Central memory CD4-positive, alpha-beta T cell (primary cell): ENCODE measurements around the gene NCAM1.

Source experiments
- DNase-seq: peaks from one replicate; pipeline ENCODE4 v3.0.0; 2022

NCAM1 gene

DNA sequence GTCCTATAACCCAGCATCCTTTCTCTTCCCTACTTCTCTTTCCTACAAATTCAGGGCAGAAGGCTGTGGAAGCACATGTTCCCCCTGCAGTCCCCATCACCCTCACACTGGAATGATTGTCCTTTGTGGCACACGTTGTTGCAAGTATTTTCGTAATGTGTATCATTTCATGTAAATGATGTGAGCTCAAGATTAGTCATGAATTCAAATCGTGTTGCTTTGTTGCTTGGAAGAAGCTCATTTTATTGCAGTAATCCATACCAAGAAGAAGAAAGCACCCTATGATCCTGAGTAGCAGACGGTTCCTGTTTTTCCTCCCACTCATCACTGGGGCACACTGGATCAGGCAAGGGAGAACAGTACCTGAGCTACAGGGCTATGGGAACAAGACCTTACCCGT is 173.4 kb downstream of the NCAM1 start:
- no peak for DNase-seq

DNA sequence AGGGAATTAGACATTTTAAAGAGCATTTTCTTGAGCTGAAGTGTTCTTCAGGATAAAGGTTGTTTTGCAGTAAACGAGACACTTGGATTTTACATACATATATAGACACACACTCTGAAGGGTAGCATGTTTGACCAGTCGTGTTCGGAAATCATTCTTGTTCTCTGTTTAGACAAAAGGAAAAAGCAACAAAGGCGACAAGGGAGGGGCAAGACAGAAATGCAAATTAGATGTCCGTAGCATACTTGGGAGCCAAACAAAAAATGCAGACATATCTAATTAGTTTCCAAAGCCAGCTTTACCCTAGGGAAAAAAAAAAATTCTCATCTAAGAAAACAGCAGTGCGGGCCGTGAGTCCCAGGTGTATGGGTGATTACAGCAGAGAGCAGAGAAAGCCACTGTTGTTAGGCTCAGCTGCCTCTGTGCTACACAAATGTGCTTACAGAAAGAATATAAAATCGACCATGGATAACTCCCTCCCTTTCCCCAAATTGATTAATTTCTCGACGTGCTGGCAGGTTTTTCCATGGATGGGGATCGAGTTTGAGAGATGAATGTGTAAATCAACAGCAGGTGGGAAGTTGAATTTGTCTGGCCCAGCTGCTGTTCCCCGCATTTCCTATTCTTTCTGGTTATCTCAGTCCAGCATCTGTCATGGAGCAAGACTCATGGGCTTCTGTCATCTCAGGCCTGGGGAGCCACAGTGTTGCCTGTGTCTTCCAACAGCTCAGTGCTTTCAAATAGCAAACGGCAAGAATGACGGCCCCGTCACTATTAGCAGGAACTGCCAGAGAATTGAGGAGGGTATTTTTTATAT is 176.7 kb downstream of the NCAM1 start:
- DNase-seq, result no peak

DNA sequence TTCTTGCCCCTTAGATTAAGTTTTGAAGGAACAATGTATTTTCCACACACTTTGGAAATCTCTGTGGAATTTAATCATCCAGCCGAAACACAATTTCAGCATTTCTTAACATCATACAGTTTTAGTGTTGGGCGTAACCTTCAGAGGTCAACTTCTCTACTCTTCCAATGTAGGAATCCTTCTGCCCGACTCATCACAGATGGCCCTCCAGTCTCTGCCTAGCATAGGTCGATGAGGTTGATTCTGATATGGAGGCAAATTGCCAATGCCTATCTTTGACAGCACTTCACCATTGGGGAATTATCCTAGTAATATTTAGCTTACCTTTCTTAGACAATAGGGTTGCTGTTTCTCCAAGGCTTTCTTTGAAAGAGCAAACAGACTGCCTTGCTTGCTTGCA is 177.5 kb downstream of the NCAM1 start:
- no peak for DNase-seq

DNA sequence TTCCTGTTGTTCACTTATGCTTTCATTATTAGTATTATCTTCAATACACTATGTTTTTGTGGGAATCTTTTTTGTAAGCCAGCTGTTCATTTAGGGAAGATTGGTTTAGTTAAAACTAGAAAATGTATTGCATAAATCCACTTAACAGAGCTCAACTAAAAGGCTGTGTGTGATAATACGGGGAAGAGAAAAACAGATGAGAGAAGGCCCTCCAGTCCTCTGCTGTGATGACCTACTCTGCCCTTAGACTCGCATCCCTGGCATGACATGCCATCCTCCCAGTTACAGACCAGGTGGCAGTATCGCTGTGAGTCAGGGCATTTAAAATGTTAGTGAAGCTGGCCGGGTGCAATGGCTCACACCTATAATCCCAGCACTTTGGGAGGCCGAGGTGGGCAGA is 179.8 kb downstream of the NCAM1 start:
- no peak for DNase-seq

DNA sequence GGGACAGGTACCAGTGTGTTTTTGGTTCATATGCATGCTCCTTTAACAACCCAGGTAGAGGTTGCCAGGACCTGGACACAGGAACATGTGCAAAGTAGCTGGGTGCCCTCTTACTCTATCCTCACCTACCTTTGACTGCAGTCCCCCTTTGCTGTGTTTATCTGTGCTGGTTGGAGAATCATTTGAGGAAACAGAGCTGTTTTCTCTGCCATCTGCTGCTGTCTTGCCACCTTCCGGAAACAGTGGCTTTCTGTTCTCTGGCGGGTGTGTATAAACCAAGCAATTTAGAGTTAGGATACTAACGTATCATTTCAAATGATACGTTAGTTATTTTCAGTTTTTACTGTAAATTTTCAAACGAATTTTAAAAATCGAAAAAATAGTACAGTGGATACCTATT is 181.3 kb downstream of the NCAM1 start:
- no peak for DNase-seq

DNA sequence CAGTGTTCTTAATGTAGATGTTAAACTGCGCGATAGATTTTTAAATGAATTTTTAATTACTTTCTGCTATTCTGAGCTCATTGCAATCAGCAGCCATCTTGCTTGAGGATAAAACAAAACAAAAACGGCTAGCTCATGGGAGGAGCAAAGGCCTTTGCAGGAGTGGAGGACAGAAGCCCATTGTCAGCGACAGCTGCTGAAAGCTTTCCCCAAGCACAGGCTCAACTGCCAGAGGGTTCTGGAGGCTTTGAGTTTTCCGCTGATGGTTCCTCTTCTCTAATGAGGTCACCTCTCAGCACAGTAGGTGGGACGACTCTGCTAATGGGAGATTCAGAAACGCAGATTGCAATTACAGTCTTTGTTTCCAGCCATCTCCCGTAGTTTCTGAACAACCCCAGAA is 186.0 kb downstream of the NCAM1 start:
- no peak for DNase-seq

DNA sequence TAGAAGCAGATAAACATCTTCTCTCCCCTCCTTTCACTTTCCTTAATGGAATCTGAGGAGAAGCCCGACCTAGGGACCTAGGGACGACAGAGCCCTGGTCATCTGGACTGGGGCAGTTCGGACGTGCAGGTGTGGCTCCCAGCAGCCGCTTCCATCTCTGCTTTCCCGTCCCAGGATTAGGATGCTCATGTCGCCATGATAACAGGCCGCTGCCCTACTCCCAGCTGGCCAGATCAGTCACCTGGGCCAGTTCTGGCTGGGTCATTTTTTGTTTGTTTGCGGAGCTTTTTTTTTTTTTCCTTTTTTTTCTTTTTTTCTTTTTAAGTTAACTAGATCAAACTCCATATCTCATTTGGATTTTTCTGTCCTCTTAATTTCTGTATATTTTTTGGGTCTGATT is 186.9 kb downstream of the NCAM1 start:
- no peak for DNase-seq

DNA sequence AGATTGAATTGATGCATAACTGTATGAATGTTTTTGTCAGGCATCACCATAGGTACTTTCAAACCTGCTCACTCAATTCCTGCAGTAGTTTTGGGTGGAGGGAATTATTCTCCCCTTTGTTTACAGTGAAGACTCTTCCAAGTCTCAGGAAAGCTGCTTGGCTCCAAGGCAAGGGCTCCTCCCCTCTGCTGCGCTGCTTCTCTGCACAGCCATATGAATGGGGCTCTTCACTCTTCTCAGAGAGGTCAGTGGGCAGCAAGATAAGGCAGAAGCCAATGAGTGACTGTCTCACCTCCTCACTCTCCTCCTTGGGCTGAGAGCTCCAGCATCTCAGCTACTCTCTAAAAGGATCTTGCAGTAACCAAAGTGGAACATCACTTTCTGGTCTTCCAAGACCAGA is 187.4 kb downstream of the NCAM1 start:
- no peak for DNase-seq

DNA sequence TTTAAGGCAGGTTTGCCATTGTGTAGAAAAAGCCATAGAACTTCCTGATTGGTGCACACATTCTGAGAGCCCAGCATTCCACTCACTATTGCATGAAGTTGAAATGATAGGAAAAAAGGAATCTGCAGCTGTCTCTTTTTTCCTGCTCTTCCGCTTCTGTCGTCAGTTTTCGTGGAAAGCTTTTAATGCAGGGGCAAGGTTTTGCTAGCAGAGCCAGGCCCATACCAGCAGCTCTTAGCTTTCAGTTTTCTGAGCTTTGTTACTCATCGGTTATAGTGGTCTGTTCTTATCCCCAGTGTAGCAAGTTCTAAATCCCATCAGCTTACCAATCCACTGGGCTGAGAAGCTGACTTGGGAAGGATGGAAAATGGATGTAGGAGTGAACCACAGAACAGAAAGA is 190.3 kb downstream of the NCAM1 start:
- DNase-seq, result no peak

DNA sequence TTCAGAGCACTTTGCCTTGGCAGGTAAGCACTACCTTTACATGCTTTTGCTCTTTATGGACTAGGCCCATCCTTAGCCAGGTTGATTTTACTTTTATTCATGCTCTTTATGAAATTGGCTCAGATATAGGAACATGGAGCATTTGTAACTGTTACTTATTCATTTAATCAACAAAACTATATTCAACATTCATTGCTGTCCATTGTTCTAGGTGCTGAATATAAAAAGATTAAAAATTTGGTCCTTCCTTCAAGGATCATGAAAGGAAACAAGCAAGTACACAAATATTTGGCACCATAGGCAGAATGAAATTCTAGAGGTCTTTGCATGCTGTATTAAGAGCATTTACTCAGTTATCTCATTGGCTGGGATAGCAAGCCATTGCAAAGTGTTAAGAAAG is 191.3 kb downstream of the NCAM1 start:
- DNase-seq, result no peak

DNA sequence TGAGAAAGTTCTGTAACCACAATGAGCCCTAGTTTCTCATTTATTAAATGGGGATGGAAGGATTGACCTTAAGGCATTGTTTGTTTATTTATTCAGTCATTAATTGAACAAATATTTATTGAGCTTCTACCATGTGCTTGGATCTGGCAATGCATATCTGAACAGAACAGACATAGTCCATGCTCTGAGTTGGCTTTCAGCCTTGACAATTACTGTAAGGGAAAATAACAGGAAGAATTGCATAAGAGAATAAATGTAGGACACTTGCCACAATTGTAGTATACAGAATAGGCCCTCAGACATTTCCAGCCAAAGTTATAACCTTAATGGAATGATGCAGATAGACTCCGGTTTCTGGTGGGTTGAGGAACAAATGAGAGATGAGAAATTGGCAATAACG is 192.6 kb downstream of the NCAM1 start:
- DNase-seq, result no peak

DNA sequence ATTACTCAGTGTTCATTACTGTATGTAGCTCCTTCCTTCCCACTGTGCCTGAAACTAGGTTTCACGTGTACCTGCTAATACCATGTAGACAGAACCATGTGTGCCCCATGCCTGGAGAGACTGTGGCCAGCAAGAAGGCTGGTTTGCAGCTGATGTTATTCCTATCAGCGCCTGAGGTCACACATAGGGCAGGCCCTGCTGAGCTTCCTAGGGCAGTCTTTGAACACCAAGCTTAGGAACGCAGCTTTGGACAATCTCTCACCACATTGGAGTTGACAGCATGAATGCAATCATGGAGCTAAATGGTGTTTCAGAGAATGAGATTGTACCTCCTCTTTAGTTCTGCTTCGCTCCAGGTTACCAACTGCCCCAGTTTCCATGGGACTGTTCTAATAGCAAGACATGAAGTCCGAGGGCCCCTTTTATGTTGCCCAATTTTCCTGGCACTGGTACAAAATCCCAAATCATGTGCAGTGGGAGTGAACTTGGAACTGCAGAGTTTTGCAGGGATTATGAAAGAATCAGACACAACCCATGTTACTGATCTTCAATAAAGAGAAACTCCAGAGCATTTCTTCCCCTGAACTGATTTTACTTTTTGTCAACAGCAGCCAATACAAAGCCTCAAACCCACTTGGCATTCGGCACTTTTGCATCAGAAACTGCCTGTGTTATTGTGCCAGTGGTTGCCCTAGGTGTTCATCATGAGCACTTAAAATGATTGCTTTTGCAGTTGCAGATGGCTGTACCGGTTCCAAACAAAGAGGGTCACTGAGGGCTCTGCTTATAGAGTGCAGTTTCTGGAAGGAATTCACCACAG is 199.0 kb downstream of the NCAM1 start:
- no peak for DNase-seq

DNA sequence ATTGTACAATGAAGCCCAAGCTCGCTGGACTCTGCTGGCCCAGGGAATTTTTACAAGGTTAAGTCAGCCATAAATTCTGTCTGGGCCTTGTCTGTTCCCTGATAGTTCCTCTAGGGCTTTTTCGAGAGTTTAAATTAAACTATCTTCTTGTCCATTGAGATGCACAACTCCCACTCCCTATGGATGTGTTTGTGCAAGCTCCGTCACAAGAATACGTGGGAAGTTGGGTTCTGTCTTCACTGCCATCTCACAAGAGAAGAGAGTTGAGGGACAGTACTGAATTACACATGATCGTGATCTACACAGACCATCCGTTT is 199.5 kb downstream of the NCAM1 start:
- DNase-seq, result no peak

DNA sequence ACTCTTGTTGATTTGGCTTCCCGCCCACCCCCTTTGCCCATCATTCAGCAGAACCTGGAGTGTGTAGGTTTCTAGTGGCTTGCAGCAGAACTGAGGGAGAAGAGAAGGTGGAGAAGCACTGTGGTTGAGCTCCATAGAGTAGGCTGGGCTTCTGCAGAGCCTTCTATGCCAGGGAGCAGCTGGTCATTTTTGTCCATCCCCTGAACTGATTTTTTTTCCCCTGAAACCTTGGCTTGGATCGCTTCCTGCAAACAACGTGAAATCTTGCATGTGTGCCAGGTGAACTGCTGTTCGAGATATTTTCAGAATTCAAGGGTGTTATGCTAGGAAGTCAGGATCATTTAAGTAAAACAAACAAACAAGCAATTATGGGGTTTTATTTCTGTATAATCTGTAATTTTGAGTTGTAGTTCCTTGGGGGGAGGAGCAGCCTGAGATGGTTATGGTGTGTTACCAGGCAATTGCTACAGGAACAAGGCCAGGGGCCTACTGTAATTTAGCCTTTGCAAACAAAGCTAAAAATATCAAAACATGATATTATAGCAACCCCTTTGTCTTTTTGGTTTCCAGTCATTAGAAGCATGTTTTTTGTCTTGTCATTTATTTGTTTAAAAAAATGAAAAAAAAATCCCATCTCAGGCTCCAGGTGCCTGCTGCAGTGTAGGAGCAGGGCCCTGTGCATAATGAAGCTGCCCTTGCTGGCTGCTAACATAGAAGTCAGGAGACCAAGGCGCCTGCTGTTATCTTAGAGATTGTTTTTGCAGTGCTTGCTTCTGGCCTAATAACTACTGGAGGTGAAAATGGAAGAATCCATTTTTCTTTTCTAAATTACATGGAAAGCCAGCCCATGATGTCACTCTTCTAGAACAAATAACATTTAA is 200.7 kb downstream of the NCAM1 start:
- DNase-seq, result no peak

DNA sequence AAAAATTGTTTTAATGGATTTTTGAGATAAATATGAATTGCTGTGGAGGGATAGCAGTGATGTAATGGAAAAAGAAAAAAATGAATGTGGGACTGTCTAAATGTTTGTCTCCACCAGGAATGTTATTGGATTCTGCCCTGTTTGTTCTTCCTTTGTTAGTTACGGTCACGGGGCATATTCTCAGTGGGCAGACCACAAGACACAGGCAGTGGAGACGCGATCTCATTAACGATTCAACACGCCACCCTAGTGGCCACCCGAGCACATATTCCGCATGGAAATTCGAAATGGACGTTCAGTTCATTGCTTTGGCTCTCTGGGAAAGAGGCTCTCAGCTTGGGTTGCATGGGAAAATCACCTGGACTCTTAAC is 201.4 kb downstream of the NCAM1 start:
- DNase-seq, result no peak

DNA sequence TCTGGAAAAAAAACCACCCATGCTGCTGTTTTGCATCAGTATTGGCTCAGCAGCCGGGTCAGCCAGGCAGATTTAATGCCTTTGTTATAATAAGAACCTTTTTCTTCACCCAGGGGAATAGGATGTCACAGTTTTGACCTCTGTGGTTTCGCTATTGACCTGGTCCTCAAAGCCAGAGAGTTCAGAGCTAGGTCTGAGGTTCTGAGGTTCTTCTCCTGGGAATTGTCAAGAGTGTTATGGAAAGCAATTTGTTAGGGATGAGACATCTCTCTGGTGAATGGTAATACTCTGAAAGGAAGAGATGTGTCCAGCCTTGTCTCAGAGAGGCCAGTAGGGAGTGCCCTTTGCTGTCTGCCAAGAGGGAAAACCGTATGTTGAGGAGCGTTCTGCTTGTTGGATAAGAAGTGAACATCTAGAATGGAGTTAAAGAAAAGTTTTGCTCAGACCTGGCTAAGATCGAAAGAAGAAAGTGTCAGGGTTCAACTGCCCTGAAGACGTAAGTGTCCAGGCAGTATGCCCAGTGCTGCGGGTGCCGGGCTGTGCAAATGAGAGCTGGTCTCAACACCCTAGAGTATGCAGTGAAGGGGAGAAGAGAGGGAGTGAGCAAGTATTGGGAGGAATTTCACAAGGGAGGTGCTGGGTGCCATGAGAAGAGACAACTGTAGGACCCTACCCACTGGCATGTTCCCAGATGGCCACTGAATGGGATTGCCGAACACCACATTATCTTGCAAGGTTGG is 202.2 kb downstream of the NCAM1 start:
- no peak for DNase-seq

DNA sequence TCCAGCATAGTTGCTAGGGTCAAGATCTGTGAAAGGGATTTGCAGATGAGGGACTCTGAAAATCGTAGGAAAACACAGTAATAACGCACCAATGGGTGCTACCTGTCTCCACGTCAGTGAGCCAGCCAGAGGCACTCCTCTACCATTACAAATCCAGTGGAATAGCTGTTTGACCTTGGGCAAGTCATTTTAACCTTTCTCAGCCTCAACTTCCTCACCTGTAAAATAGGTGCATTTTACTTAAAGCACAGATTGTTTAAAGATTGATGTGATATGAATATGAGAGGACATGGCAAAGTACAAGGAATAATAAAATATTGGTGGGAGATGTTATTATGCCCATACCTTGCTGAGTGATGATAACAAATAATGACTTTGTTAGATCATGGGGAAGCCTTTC is 205.1 kb downstream of the NCAM1 start:
- no peak for DNase-seq

DNA sequence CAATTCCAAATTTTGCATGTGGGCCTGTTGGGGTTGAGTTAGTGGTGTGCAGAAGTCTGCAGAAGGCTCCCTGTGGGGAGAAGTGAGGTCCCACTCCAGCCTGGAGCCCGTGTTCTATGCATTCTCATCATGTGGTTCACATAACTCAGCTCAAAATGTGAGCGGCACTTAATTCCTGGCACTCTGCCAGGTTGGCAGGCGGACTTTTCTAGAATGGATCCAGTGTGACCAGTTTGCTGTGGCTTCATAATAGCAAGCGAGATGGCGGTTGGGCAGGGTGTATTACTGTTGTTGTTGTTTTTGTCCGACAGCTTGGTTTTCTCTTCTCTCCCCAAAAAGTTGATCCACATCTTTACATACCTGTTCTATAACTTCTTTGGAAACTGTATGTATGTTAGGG is 206.4 kb downstream of the NCAM1 start:
- DNase-seq, result no peak

DNA sequence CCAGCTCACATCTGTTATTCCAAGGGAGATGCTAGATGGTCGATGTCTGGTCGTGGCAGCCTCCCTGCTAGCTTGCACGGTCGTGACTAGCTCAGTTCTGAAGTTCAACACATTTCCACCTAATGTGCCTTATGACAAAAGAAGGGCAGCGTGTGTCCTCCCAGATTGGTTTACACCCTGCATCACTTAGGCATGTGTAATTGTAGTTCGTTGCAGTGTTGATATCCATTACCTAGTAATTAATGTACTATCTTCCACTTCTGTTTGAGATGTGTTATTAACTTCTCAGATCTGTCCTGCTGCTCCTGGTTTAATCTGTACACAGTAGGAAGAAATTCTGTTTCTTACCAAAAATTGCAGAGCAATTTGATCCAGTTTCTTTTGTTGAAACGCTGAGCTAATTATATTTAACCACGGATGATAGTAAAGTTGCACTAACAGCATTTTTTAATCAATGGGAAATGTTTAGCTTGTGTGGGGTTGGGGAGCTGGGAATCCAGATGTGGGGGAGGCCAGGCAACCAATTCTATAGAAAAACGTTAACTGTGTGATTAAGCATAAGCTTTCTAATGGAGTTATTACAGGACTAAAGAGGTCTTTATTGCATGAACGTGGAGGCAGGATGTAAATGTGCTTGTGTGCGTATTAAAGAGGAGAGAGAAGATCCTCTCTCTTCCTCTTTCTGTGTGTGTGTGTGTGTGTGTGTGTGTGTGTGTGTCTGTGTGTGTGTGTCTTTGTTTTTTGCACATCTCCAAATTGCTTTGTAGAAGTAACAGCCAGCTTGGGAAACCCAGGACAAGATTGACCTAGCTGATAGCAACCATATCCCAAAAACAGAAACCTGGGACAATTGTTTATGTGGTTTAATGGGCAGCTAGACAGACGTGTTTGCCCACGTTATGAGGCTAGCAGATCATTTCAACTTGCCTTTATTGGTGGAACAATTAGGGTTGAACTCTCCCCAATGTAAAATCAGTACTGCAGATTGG is 207.4 kb downstream of the NCAM1 start:
- DNase-seq, result no peak

DNA sequence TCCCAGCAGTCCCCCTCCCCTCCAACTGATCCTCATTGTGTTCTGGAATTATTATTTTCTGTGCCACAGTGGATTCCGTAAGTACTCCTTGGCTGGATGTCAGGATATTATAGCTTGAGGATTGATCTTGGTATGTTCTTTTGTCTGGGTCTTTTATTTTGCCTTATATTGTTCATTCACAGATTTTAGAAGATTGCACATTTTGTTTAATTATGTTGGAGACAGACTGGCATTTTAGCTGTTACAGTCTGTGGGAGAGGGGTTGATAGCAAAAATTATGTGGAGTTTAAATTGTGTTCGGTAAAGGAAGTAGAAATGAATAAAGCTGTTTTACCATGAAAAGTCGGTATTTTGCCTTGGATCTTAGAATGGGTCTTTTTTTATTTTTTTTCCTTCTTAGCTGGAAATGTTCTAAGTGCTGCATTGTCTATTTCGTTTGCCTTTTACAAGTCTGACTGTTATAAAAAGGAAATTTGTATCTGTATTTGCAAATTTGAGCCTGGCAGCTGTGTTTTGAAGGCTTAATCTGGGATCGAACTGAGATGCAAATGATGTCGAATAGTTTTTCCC is 211.2 kb downstream of the NCAM1 start:
- DNase-seq, result no peak

DNA sequence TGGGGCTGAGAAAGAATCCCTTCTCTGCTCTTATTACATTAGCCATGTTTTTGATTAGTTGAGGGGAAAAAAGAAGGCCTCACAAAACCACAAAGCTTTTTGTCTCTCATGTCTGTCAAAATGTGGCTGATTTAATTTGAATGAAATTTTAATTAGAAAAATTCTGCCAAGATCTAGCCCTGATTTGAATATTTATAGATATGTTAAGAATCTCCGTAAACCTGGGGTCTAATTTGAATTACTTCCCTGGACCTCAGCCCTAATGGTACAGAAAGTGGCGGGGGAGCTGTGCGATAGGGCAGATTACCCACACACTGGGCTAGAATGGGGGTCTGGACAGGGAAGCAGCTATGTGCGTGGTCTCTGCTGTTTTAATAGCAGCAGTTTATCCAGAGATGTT is 211.9 kb downstream of the NCAM1 start:
- DNase-seq, result no peak
